SK-N-DZ (cell line): Measurements from ENCODE around the gene GFM1.

ENCODE experiments used
- DNase-seq: peaks from one replicate; pipeline ENCODE4 v3.0.0-alpha.2; 2015; ENCODE audit warnings: low spot score
- small RNA-seq, 2 experiments: library from RNA; depleted of rRNA; stranded (forward); fragments of <200 nt; gene quantifications; one replicate each; pipeline ENCODE3, GENCODE V24; 2014

GFM1 gene

DNA sequence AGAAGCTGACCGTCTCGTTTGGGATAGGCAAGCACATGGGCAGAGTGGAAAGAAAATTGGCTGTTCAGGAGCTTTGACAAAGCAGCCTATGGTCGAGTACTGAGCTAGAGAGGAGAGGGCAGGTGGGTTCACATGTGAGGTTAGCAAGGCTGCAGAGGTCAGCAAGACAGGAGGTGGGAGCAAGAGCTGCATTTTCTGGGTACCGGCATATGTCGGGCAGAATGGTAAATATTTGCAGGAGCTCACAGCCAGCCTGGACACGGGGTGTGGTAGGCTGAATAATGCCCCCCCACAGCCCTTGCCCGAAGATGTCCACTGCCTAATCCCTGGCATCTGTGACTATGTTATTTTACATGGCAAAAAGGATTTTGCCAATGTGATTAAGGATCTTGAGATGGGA, 79.7 kb downstream of the GFM1 start:
- DNase-seq: no peak

DNA sequence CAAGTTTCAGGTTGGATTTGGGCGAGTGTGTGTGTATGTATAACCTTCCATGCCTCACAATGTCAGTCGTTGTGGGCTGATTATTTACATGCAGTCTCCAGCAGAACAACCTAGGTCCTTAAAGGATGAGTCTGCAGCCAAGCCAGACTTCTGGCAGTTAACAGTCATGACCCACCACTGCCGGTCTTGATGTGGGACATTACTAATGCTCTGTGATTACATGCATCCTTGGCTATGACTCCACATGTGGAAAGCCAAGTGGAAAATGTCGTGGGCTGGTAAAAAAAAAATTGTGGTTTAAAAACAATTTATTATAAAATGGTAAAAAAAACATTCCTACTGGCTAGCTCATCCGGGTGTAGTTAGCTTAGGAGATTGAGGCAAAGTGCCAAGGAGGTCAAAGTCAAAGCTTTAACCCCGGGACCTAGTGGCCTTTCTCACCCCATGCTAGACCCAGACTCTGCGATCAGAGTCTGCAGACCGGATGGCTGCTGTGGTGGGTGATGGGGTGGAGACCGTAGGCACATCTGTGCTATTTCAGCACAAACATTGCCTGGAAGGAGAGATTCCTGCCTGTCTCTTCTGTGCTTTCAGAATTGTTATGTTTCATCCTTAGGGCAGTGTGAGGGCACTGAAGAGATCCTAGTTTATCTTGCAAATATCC, 81.2 kb downstream of the GFM1 start:
- no peak for DNase-seq

DNA sequence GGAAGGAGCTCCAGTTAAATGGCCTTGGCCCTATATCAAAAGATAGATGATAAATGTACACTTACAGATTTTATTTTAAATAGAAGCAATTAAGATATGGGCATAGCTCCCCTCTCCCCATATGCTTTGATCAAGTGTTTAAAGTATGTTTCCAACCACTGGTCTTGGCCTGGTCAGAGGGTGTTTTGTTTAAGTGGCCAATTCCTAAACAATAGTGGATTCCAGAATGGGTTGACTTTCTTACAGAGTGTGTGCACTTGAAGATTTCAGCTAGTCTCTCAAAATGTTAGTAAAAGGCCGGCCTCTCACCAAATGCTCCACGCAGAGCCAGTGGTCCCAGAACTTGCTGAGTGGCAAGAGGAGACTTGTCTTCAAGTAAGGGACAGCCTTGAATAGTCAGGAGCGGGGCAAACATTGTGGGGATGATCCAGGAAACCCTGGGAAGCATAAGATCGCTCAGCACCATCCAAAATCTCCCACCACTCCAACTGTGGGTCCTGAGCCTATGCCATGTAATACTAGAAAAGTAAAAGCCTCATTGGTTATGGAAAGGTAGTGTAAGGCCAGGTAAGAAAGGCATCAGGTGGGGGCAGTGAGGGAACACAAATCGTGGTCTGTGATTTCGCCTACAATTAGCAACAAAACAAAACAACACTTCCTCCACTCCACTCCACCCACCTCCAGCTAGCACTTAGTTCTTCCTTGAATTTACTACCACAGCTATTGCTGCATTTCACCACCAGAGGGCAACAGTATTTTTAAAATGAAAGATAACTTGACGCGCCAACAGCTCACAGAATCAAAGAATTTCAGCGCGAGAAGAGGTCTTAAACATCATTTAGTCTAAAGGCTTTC, 83.1 kb downstream of the GFM1 start:
- DNase-seq: peak; percentile 72

DNA sequence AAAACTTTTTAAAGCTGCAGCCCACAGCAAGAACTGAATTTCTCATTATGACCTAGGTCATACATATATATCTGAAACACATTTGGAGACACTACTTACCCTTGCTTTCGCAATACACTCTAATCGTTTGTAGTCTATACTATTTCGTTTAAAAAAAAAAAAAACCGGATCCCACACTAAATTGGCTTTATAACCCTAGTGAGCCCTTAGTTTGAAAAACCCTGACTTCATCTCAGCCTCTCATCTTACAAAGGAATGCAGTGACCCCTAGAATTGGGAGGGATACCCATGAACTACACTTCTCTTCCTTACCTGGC, 83.7 kb downstream of the GFM1 start:
- DNase-seq: no peak

DNA sequence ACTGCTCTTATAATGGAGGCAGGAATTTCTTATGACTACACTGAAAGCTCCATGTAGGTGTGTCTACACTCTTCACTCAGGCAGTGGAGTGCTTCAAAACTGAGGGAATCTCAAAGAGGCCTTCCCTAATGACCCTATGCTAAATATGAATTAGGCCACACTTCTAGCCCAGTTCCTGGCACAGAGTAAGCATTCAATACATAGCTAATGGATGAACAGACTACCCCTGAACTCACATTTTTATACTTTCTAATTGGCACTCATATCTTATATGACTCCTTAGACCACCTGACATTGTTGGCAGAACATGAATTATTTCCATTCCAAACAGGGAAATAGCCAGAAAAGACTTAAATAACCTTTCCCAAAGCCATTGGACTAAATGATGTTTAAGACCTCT, 84.5 kb downstream of the GFM1 start:
- DNase-seq: no peak

DNA sequence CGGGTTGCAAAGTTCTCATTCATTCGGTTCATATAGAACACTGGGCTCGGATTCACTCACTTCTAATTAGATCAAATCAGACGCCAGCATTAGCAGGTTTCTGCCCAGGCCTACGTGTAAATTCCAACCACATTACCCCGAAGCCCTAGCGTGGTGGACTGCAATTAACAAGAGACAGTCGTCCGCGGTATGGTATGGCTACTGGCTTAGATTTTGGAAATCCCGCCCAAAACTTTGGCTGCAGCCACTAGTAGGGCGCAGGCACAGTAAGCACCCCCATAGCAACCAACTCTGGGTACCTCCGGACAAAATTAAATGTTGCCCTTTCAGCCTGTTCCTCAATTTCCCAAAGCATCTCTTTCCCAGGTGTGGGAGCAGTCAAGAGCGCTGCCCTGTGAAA, 87.2 kb downstream of the GFM1 start:
- DNase-seq: no peak

DNA sequence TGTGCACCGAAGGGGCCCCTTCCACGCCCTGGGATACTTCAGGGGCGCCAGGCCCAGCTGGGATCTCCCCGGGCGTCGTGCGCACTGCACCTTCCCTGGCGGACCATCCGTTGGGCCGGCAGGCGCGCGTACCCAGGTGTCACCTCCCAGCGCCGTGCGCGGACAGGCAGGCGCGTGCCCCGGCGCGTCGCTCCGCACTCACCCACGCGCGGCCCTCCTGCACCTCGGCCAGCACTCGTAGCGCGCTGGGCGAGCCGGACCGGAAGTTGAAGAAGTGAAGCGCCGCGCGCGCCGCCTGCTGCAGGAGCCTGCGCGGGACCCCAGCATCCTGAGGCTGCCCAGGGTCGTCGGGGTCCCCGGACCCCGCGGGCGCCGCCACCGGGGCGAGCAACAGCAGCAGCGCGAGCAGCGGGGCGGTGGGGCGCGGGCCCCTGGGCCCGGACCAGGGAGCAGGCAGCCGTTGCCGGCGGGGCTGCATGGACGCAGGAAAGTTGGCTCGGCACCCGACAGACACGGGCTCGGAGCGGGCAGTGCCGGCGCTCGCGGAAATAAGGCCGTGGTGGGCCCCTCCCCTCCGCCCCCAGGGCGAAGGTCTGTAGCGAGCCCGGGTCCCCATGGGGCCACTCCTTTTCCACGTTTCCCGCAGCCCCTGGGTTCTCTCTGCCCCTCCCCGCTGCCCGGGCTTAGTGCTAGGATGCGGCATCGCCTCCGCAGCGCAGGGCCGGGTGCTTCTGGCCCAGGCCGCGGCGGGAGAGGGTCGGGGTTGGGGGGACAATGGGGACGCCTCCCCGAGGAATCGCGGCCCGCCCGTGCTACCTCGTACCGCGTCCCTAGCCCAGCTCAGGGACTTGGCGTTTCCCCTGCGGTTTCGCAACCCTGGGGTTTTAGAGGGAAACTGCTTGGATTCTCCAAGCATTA, 87.9 kb downstream of the GFM1 start, which contains the start of gene RARRES1:
Gene RARRES1 (minus strand): TSS at position 520 of the 918 bp plus-strand sequence. CDS start 42 bp downstream, at position 478.
- DNase-seq: no peak

DNA sequence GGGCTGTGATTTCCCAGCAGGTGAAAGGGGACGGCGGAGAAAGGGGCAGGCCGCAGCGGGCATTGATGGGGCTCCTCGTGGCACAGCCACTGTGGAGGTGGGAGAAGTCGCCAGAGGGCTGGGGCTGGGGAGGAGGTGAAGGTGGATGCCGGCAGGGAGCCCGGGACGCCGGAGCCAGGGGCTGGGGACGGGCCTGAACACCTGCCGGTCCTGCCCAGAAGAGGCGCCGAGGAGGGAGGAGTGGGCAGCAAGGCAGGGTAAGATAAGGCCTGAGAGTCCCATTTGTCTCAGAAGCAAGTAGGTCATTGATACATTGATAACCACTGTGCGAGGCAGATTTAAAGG, 88.5 kb downstream of the GFM1 start:
- DNase-seq: no peak

DNA sequence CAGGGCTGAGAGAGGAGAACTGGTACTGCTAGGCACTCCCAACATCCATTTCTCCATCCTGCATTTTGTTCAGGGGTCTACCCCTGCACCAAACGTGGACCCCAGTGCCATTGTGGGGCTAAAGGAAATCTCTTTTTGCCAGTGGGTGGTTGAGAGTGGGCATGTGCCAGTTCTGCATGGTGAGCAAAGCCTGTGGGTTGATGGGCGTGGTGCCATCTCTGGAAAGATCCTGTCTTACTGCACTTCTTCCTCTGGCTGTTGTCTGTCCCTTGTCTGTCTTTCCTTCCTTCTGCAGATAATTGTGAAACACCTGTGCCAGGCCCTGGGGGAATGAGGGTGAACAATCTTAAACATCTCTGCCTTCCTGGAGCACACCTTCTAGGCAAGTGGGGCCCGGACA, 89.3 kb downstream of the GFM1 start:
- no peak for DNase-seq

DNA sequence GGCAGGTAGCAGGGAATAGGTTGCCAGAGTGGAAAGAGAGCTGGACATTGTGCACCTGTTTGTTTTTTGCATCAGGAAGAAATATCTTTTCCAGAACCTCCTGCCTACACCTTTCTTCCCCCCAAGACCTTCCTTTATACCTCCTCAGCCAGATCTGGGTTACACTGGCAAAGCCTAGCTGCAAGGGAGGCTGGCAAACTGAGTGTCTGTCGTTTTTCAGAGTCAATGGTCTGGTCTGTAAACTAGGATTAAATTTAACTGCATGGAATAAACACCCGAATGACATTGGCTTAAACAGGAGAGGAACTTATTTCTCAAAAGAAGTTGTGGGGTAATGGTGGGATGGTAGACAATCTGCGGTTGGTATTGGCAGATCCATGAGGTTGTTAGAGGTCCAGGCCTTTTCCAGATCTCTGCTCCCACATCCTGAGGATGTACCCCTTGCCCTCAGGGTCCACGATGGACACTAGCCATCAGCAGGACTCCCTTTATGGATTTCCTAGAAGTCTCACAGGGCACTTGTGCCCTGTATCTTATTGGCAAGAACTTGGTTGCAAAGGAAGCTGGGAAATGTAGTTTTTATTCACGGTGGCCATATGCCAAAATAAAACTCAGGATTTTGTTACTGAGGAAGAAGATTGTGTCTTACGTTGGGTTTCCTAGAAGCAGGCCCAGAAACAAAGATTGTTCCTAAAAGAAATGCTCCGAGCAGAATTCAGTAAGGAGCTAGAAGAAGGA, 91.1 kb downstream of the GFM1 start:
- no peak for DNase-seq

DNA sequence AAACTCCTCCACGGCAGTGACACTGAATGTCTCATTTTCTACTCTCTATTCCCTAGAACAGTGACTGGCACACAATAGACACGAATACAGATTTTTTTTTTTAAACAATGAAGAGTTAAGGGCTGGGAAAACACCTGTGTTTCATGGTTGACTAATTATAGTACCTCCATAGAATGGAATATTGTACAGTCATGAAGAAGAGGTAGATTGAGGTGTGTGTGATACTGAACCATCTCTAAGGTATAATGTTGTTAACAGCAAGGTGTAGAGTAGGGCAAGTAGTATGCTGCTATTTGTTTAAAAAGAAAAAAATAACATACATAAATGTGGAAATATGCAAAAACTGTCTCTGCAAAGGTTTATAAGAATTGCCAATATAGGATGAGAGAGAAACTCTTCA, 93.1 kb downstream of the GFM1 start:
- DNase-seq: no peak

DNA sequence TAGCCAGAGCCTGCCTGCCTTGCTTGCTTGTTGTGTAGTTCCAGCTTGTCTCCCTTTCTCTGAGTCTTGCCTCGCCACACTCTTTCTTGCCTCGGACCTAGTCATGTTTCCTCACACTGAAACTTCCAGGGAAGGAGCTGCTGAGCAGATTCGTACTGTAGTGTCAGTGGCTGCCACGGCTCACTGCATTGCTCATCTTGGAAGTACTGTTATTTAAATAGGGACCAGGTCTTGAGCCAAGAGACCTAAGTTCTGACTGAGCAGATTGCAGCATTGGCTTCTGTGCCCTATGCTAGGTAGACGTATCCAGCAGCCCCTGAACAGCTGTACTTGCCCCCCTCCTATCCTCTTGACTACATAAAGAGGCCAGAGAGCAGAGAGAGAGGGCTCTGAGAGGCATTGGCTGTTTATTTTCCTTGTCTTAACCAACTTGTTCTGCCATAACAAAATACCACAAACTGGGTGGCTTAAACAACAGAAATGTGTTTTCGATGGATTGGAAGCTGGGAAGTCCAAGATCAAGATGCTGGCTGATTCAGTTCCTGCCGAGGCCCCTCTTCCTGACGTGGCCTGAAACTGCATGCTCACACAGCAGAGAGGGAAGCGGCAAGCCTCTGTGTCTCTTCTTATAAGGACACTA, 93.8 kb downstream of the GFM1 start:
- no peak for DNase-seq

DNA sequence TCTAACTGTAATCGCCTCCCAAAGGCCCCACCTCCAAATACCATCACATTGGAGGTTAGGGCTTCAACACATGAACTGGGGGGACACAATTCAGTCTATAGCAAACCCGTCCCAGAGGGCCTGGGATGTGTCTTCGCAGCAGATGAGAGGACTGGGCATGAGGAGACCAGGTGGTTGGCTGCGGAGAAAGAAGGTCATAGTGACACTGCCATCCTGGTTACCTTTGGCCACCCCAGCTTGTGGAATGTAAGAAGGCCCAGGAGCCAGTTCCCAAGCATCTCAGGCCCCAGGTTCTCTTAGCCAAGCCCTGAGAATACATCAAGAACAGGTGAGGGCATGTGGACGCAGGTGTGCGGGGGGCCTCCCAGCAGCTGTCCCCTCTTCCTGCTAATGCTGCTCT, 94.3 kb downstream of the GFM1 start:
- no peak for DNase-seq

DNA sequence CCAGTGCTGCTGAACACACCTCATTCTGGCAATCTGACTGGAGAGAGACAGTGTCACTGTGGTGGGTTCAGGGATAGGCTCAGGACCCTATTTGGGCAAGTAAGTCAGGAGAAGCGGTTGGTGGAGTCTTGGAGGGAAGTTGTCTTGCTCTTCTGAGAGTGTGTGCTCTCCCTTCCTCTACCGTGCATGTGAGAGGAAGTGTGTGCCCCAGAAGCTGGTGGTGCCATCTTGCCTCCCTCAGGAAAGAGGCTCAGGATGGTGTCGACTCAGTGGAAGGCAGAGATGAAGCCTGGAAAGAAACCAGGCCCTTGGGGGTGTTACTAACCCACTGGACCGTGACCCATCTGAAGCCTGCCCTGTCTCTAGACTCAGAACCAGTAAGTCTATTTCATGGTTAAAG, 94.8 kb downstream of the GFM1 start:
- no peak for DNase-seq

DNA sequence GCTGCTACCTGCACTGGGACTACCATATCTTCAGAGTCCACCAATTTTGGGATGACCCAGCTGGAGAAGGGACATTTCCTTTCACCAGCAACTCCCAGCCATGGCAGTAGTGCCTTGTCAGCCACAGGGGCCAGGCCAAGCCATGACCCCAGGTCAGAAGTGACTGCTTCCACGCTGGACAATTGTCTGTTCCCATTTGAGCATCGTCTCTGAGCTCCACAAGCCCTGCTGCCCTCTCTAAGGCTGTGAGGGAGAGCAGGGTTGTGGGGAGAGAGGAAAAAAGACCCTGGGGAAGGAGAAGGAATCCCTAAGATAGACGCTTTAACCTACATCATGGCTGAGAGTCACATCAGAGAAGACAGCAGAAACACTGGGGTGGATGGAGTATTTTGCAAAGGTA, 95.3 kb downstream of the GFM1 start:
- DNase-seq: no peak

Small RNAs within 50 kb of the gene (small RNA-seq; reads per million reads assigned to genes)
- gene AC025033.1 (0 reads per million in 2 experiments), gene AC080013.6 (0 to 0.04 reads per million in 2 experiments)
